Measurements from ENCODE around the gene PAGR1. TPM values are rescaled to one million over a fixed set of nuclear protein-coding genes. Genes with fewer than 3 reads are reported as not detected.
A peak's percentile ranks its signal among the peaks of the same experiment; 100 is the strongest.

The PAGR1 gene
- total and polyA plus RNA-seq, 2 of the 8 experiments (the other 6 are each of a cell fraction or from before 2014, with no cell fraction given) = 35.4 to 56.4 TPM

- TF ChIP-seq HDAC2 (IDR thresholded peaks at IDR 0.05; ENCODE audit: borderline replicate concordance in 1 of 2, low read depth in 2 of 2, low read length in 2 of 2) (no peak; a peak in 1 of 4 replicates), BRCA1 (IDR thresholded peaks at IDR 0.05; ENCODE audit: low read depth, low read length) (no peak), BCL11A (IDR thresholded peaks at IDR 0.05; ENCODE audit: low read depth in 2 of 2, low read length in 2 of 2) (no peak), SUZ12 (IDR thresholded peaks at IDR 0.05; ENCODE audit: low read length) (no peak), SIN3A (conservative IDR thresholded peaks at IDR 0.05 in 1 of 2, IDR thresholded peaks at IDR 0.05 in 1 of 2; ENCODE audit: low read depth in 1 of 2, low read length in 2 of 2) (peak in 1 of 2 experiments; percentile 25; a peak in 1 of 4 replicates), POLR2A (IDR thresholded peaks at IDR 0.05; ENCODE audit: control extremely low read depth in 1 of 2, low read depth in 2 of 2, low read length in 2 of 2) (peak in 1 of 2 experiments; percentile 47; a peak in 1 of 3 replicates), POLR2AphosphoS5 (IDR thresholded peaks at IDR 0.05; ENCODE audit: low read depth, low read length) (no peak; the same call in 1 of the 2 replicates), SP4 (IDR thresholded peaks at IDR 0.05; ENCODE audit: low read length) (no peak), CHD2 (IDR thresholded peaks at IDR 0.05; ENCODE audit: low read length) (no peak), CBX8 (IDR thresholded peaks at IDR 0.05; ENCODE audit: borderline replicate concordance, low read depth, low read length) (no peak), ATF3 (IDR thresholded peaks at IDR 0.05; ENCODE audit: insufficient read depth, low read depth, low read length) (no peak), YY1 (IDR thresholded peaks at IDR 0.05; ENCODE audit: low read depth, low read length) (no peak), RXRA (IDR thresholded peaks at IDR 0.05; ENCODE audit: insufficient read depth, low read depth, low read length) (no peak), ATF2 (IDR thresholded peaks at IDR 0.05; ENCODE audit: low read length) (no peak), EGR1 (IDR thresholded peaks at IDR 0.05; ENCODE audit: borderline replicate concordance, low read depth, low read length) (no peak), BACH1 (IDR thresholded peaks at IDR 0.05; ENCODE audit: low read length) (no peak), RNF2 (IDR thresholded peaks at IDR 0.05; ENCODE audit: borderline replicate concordance, low read depth, low read length, missing control alignments, poor library complexity, severe bottlenecking) (no peak), TAF1 (IDR thresholded peaks at IDR 0.05; ENCODE audit: low read depth, low read length) (no peak), MAX (IDR thresholded peaks at IDR 0.05) (no peak), MAFK (IDR thresholded peaks at IDR 0.05; ENCODE audit: low read depth, low read length) (no peak), FOSL1 (IDR thresholded peaks at IDR 0.05; ENCODE audit: insufficient read depth, low read depth, low read length) (no peak)
Measured at GRCh38 chr16:29816694-29817441, 916 bp downstream of the PAGR1 start (continued).
